OCI-LY7 (cell line): ENCODE data around the gene WNK4.

Source experiments
- EZH2phosphoT487 ChIP-seq: fragments of 200-600 bp; sonication (generic); IDR thresholded peaks from 2 replicates; pipeline ENCODE4 v1.6.1; 2018; ENCODE audit warnings: low read depth, borderline replicate concordance, mild to moderate bottlenecking, mixed run types, antibody characterized with exemption, low read length, moderate library complexity, mixed read lengths
- TF ChIP-seq, protein P1 (sequence below): fragments of 200-600 bp; sonication (generic); conservative IDR thresholded peaks from 2 replicates; pipeline ENCODE4 v1.5.1; 2014; ENCODE audit warnings: mild to moderate bottlenecking, antibody characterized with exemption, low read length, moderate library complexity, mixed read lengths

DNA sequence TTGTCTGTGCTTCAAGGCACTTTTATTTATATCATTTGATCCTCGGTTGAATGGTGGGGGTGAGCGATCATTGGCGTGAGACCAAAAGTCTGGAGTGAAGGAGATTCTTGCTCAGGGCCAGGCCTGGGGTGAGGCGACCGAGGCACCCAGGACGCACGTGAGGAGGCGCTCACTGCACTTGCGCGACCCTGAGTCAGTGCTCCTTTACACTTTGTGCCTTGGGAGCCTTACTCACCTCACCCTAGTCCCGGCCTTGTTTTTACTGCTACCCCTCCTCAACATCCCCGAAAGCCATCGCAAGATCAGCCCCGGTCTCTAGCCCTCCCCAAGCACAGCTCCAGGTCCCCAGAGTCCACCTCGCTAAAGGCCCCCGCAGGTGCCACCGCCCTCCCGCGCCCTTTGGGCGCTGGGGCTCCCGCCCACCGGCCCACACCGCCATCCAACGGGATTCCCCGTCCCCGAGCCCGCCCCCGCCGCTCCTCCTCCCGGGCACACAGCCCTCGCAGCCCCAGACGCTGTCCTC lies 36.1 kb upstream of the WNK4 start:
- TF ChIP-seq, protein P1, sequence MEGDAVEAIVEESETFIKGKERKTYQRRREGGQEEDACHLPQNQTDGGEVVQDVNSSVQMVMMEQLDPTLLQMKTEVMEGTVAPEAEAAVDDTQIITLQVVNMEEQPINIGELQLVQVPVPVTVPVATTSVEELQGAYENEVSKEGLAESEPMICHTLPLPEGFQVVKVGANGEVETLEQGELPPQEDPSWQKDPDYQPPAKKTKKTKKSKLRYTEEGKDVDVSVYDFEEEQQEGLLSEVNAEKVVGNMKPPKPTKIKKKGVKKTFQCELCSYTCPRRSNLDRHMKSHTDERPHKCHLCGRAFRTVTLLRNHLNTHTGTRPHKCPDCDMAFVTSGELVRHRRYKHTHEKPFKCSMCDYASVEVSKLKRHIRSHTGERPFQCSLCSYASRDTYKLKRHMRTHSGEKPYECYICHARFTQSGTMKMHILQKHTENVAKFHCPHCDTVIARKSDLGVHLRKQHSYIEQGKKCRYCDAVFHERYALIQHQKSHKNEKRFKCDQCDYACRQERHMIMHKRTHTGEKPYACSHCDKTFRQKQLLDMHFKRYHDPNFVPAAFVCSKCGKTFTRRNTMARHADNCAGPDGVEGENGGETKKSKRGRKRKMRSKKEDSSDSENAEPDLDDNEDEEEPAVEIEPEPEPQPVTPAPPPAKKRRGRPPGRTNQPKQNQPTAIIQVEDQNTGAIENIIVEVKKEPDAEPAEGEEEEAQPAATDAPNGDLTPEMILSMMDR, result 0 out of 2 replicates have a peak, but pooled peaks have one; percentile 52
- TF ChIP-seq EZH2phosphoT487, result no peak
